Measurements from ENCODE around the gene SLC26A6.

The SLC26A6 gene

DNA sequence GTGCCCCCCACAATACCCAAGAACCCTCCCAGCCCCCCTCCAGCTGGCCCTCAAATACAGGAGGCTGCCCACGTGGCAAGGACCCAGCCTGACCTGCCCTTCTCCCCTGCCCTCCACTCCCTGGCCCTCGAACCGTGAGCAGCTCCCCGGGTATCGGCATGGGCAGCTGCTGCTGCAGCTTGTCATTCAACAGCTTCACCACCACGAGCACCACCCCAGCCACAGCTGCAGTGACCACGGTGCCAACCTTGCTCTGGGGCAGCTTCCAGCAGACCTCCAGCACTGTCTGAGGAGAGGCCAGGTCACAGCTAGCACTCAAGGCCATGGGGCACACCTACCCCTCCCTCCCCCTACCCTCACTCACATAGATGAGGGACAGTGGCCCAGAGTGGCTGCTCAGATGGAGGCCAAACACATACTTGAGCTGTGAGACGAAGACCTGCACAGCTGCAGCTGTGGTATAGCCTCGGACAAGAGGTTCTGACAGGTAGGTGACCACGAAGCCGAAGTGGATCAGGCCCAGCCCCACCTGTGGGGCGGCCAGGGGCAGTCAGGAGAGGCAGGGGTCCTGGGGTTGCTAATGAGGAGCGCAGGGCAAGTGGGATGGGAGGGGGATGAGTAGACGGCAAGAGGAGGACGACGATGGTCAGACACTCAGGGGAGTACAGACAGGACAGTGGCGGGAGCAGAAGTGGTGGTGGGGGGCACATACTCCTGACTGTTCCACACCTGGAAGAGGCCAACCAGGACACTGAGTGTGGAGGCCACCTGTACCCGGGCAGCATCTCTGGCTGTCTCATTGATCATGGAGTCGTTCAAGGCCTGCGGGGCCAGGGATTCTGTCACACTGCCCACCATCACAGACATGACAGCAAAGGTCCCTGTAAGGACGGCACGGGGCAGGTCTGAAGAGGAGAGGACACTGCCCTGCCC lies 3.5 kb downstream of the SLC26A6 start:
- no peak for DNase-seq

DNA sequence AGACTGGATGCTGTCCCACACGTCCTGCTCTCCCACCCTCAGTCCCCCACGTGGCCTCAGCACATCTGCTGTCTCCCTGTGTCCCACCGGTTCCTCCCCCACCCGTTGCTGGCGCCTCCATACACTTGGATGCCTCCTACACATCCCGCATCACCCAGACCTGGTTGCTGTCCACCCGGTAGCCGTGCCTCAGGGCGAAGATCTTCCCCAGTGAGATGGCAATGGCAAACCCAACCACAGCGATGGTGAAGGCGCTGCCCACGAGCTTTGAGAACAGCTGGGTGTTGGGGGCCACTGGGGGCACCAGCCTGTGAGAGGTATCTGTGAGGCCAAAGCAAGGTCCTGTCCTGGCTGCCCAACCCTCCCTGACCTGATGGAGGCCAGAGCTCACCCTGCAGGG lies 4.4 kb downstream of the SLC26A6 start:
- no peak for DNase-seq

DNA sequence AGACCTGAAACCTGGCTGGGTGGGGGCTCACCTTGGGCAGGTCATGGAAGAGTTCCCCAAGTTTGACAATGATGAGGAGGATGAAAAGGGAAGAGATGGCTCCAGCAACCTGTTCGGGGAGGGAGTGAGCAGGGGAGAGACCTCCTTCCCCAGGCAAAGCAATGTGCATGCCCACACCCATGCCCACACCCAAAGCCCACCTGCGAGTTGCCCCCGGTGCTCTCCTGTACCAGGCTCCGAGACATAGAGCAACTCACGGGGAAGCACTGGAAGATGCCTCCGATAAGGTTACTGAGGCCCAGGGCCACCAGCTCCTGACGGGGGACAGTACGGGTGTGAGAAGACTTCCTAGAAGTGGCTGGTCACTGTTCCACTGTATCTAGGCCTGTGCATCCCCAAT lies 4.9 kb downstream of the SLC26A6 start:
- DNase-seq = no peak

DNA sequence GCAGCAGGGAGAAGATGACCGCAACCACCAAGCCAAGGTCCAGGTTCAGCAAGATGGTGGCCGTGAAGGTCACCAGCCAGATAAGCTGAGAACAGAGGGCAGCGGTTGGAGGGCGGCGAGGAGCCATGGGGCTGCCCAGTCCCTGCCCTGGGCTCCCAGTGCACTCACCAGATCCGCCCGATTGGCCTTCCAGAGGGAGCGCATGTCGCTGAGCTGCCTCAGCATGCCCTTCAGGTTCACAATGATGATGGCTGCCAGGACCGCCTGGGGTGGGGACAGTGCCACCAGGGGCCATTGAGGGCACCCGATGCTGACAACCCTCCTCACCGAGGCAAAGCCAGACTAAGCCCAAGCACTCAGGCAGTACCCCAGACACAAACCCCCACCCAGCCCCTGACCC lies 5.4 kb downstream of the SLC26A6 start:
- no peak for DNase-seq

DNA sequence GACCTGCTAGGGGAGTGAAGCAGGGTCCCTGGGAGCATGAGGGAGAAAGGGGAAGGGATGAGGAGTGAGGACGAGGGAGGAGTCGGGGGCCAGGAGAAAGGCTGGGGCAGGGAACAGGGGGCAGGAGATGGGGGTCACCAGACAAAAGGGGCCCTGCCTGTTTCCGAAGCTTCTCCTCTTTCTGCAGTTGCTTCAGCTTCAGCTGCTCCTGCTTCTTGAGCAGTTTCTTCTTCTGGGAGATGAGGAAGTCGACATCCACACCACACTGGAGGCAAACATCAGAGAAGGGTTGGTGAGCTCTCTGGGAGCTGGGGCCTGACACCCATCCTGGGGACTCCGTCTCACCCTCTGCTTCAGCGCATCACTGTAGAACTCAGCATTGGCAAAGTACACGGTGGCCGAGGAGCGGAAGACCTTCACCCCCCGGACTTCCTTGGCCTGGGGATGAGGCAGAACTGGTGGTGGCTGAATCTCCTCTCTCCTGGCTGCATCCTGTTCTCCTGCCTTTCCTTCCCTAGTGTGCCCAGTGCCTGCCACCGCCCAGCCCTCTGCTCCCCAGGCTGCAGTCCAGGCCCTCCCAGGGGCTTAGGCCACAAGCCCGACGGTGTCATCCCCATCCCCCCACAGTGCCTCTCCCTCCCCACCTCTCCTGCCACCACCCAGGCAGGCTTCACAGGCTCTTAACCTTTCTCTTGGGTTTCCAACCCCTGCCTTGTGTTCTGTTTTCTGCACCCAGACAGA lies 6.8 kb downstream of the SLC26A6 start:
- peak; percentile 30 for DNase-seq

DNA sequence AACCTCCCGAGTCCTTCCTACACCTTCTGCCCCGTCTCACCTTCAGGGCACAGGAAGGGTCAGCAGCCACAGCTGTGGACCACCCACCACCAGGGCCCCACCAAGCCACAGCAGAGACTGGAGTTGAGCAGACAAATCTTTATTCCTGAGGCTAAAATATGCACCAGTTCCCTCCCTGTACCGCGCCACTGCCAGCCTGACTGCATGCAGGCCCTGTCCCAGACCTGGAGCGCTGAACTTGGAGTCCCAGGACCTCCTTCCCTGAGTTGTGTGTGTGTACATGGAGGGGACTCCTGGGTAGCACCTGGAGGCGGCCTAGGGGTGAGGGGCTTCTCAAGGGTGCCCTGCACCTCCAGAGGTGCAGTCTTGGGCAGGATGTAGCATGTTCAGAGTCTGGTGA lies 9.7 kb downstream of the SLC26A6 start:
- no peak for DNase-seq

DNA sequence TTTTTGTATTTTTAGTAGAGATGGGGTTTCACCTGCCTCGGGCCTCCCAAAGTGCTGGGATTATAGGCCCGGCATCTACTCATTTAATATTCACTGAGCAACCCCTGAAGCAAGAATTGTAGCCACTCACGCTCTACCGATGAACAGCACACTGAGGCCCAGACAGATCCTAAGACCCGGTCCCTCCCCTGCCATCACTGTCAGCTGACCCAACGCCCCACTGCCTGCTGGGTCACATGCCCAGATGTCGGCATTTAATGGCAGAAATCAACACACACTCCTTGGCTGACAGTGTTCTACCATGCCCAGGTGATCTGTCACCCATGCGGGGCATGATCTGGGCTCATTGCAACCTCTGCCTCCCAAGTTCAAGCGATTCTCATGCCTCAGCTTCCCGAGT lies 10.5 kb downstream of the SLC26A6 start:
- no peak for DNase-seq

DNA sequence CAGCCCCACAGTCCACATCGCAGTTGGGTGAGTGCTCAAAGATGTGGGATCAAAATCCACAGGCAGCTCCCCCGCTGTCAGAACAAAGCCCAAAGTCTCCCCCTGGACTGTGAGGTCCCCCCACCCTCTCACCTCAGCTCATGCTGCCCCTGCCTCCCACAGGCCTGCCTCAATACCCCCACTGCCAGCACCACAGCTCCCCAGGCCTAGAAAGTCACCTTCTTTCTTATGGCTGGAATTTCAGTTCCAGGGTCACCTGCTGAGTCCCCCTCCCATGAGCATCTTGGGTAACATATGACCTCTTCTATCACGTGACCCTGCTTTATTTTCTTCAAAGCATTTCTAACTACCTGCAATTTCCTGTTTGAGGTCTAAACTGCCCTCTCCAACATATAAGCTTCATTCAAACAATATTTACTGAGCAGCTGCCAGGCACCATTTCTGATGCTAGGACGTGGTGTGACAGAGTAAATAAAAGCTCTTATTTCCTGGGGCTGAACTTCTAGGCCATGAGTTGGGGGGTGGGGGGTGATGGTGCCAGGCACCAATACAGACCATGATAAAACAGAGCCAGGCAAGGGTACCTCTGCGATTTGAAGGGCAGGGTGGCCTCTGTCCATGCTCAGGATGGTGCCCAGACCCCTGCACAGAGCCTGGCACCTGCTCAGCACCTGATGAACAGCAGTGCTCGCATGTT lies 11.3 kb downstream of the SLC26A6 start:
- no peak for DNase-seq

DNA sequence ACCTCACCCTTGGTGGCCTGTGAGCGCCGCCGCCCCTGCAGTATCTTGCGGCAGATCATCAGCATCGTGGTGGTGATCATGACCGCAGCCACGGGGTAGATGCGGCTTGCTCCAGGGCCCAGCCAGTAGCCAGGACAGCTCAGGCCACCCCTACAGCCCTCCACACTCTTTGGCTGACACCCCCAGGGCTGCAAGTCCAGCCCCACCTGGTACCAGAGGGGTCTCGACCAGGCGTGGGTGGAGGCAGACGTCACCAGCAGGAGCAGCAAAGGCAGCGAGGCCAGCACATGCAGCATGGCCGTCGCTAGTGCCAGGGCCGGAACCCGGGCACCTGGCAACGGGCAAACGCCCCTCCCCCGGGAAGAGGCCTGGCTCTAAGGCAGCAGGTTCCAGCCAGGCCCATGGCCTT lies 13.8 kb downstream of the SLC26A6 start, which contains the start of gene TMEM89:
TMEM89 (minus strand) TSS at position 309 of the 409 bp plus-strand sequence; CDS start at position 296, 13 bp downstream.
- DNase-seq = no peak

DNA sequence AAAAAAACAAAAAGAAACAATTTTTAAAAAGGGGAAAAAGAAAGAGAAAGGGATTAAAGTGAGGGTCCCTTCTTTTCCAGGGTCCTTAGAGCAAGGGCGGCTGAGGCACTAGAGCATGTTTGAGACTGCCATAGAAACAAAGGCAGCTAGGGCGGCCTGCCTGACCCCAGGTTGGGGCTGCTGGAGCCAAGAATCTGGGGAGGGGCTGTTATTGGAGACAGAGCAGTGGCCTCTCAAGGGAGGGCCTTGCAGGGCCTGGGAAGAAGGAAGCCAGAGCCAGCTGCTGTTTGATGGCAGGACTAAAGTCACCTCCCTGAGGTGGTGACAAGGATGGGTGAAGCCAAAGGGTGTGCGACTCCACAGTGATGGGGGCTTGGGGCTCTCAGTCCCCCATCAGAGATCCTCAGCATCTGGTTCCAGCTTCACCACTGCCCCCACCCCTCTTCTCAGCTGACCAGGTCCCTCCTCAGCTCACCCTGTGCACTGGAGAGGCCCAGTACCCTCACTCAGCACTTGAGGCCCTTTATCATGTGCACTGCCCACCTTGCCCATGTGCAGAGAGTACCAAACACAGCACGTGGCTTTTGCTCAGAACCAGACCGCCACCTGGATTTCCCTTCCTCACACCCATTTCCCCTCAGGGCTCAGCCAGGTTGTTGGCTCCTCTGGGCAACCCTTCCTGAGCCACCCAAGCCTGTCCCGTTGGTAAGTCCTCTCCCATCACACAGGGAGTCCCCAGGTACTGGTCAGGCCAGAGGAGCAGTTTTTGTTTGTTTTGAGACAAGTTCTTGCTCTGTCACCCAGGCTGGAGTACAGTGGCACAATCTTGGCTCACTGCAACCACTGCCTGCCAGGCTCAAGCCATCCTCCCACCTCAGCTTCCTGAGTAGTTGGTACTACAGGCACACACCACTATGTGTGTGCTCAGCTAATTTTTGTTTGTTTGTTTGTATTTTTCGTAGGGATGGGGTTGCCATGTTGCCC lies 15.4 kb downstream of the SLC26A6 start:
- DNase-seq = no peak

DNA sequence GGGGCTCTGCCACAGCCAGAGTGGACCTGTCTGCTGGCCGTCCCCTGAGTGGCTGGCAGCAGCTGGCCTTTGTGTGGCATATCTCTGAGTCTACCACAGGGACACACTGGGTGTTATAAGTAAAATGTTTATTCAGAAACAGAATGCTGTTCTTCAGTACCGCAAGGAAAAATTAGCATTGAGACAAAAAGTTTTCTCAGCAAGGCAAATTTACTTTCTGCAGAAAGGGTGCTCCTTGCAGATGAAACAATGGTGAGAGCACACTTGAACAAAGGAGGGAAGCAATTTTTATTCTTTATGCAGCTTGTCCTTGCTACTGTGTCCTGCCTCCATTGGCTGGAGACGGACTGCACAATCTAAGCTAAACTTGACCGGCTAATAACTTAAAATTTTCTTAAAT lies 17.7 kb downstream of the SLC26A6 start:
- DNase-seq = no peak

DNA sequence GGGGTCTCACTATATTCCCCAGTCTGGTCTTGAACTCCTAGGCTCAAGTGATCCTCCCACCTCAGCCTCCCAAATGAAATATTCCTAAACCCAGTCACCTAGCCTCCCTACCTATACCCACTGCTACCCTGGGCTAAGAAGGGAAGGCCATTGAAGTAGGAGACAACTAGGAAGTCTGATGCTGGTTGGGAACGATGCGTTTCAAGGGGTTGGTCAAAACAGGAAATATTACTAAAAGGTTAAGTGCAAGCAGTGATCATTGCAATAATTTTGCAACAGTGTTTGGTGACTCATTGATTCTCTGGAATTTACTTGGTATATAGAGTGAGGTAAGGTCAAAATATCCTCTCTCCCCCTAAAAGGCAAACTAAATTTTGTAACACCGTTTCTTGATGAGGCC lies 21.2 kb downstream of the SLC26A6 start:
- no peak for DNase-seq

DNA sequence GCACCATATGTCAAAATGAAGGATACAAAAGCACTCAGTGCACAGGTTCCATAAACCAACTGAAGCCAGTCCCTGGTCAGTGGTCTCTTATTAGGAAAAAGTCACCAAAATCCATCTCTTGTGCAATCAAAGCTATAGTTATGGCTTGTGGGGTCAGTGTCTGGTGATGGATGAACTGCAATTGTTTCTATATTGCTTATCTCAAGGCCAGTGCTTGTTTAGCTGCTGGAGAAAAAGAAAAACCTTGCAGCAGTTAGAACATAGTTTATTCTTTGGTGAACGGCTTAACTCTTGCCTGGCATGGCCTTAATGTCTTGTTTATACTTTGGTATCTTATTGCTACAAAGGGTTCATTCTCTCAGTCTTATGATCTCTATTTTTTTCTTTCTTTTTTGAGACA lies 23.0 kb downstream of the SLC26A6 start:
- DNase-seq = no peak

DNA sequence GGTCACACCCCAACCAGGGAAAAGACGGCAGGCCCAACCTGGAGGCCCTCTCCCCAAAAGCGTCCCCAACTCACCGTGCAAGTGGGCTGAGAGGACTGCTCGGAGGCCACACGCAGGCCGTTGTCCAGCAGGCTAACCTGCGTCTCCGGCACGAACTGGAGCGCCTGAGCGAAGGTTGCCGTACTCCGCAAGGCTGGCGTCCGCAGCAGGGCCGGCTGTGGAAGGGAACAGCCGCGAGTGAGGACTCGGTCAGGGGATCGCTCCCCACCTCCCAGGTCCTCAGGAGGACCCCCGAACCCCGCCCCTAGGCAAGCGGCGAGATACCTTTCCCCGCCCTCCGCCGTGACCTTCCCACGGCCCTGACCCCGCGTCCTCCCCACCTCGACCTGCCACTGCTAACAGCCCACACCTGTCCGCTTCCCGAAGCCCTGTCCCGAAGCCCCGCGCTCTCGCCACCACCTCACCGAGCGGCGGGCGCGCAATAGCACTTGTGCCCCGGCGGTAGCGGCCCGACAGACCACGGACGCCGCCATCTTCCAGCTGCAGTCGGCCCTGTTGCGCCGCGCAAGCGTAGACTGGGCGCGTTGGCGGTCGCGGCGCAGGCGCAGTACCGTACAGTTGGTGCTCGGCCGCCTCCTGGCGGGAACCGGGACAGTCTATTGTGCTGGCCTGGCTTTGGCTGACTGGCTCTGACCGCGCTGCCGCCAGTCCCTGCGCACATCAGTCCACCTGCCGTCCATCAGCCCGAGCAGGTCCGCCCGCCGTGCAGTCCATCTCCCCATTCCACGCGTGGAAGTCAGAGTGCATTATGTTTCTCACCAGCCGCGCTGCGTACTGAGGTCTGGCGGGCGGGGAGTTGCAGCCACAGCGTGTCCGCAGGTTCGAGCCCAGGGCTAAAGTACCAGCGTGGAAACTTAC lies 25.9 kb downstream of the SLC26A6 start, which contains the start of gene UQCRC1:
UQCRC1 (minus strand) TSS at position 559 of the 918 bp plus-strand sequence; CDS start at position 533, 26 bp downstream.
- DNase-seq = peak; percentile 95

DNA sequence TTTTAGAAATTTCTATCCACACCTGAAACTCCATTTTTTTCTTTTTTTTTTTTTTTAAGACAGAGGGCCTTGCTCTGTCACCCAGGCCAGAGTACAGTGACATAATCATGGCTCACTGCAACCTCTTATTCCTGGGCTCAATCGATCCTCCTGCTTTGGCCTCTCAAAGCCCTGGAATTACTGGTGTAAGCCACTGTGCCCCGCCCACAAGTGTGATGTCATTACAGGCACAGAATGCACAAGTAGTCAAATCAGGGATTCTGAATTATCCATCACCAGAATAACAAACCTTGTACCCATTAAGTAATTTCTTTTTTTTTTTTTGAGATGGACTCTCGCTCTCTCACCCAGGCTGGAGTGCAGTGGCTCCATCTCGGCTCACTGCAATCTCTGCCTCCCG lies 27.7 kb downstream of the SLC26A6 start:
- no peak for DNase-seq

DNA sequence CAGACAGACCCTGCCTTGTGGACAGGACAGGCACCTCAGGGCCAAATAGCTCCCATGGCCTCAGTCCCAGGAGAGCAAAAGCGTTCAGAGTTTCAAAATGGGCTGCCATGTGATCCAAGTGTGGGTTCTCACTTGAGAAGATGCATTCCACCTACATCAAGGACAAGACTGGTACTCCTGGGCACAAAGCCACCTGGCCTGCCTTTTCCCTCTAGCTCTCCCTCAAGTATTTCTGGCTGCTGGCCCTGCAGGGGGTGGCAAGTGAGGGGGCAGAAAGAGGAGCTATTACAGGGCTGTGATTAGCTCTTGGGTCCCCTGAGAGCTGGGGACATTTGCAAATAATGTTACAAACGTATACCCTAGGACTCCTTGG lies 33.7 kb downstream of the SLC26A6 start:
- DNase-seq = no peak

DNA sequence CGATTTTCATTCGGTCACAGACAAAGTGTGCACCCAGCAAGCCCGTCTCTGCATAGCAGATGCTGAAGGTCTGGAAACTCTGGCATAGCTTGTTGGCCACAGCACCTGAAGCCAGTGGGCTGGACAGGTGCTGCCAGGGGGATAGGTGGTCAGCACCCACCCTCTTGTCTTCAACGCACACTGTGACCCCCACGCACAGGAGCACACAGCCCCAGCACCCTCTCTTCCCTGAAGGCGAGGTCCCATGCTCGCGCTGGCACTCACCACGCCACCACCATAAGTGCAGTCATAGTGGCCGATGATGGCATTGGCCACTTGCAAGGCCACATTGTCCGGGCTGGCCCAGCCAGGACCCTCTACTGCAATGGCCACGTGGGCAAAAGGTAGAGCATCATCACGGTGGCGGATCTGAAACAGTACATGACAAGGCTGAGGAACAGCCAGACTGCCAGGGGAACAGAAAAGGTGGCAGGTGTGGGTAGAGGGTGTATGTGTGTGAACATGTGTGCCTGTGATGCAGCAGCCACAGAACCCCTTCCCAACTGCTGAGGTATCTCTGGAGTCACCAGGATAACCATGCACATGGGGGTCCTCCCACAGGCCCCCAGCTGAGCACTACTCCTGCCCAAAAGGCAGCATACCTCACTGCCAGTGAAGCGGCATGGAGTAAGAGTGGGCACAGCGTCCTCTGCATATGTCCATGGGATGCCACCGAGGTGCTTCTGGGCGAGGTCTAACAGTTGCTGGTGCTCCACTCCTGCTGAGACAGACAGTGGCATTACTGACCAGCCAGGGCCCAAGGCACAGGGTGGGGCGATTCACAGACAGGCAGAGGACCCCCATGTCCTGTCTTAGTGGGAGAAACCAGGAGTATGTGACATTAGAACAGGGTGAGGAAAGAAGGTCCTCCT lies 34.3 kb downstream of the SLC26A6 start:
- no peak for DNase-seq

DNA sequence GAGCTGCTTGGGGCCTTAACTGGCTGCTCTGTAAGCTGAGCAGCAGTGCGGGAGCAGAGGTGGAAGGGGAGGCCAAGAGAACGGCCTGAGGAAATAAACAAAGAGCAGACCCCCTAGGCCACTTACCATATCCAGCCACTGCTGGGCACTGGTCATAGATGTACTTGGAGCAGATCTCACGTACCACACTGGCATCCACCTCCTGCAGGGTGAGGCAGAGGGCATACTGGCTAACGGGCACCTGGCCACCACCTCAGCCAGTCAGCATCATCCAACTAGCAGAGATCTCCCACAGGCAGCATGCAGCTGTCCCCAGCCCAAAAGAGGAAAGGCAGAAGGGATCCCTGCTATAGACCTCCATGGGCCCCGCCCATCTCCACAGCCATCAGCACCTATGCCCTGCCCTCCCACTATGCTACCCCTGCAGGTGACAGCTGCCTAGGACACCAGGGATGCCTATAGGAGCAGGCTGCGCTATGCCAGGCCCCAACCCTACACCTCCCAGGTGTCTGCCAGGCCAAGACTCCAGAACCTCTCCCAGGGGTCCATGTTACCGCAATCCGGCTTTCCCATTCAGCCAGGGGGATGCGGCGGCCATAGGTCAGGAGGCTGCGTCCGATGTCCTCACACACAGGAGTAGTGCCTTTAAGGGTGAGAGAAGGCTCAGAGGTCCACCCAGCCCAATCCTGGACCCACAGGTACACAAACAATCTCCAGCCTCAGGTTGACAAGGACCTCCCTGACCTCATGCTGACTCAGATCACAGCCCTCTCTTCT lies 35.6 kb downstream of the SLC26A6 start:
- no peak for DNase-seq

DNA sequence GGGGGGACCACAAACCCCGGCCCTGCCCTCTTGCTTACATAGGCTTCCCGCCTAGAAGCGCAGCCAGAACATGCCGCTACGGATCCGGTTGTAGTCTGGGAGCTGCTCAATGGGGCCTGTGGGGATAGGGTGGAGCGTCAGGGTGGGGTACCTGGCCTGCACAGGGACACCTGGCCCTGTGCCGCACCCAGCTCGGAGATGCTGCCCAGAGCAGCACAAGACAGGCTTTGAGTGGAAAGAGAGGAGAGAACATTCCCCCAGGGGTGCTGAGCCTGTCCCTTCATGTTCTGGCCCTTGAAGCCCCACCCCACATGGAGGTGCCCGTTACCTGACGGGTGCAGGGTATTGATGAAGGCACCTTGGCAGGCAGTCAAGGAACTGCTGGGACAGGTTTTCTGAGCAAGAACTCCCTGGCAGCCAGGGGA lies 36.2 kb downstream of the SLC26A6 start:
- DNase-seq = peak; percentile 27
